HG03378 (cell line): ENCODE data around the gene ZIC2.

ENCODE experiments used
- ATAC-seq: cut with Tn5 transposase; IDR thresholded peaks from one replicate; pipeline ENCODE4 v1.9.1; 2021; ENCODE audit warnings: mild to moderate bottlenecking, moderate library complexity; ENCODE audit not compliant: unreplicated experiment

Gene ZIC2

GRCh38 chr13:99959127-99959539, 22.5 kb upstream of the ZIC2 start:
- no peak for ATAC-seq

- ATAC-seq = no peak
Observed at GRCh38 chr13:99959540-99960230, 21.9 kb upstream of the ZIC2 start.

DNA sequence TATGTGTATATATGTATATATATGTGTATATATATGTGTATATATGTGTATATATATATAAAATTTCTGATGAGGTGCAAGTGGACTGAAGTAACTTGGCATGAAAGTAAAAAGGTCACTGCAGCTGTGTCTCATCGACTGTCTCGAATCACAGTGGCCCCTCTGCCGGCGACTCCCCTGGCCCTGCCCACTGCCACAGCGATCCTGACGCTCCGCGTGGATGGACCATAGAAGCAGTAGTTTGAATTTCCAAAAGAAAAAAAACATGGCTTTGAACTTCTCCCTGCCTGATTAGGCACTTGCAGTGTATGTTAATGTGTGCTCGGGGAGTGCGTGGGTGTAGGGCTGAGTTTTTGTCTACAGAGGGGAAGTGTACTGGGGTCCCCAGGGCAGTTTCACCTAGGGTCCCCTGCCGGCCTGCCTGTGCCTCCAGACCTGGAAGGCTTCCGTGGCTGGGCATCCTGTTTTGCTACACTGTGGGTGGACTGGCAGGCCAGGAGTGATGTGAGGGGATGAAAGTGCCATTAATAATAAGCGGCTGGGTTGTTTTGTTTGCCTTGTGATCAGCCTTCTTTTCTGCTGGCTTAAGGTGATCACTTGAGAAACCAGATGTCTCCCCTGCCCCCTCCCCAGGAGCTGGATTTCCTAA, 20.8 kb upstream of the ZIC2 start:
- ATAC-seq = no peak

GRCh38 chr13:99961636-99962035, 19.9 kb upstream of the ZIC2 start:
- no peak for ATAC-seq

DNA sequence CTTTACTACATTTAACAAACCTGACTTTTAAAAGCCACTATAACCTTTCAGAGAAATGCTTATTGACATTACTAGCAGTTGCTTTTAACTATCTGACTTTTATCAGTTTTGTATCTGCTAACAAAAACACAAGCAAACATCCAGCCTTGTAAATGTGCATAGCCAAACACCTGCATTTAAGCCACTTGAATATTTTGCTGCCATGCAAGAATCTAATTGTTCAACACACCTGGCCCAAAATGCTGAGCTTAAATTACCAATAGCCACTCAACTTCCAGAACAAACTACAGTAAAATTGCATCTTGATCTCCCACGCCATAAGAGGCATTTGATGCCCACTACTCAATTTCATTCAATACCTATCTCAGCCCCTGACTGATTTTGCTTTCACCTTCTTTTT, 19.3 kb upstream of the ZIC2 start:
- ATAC-seq = no peak

- ATAC-seq = no peak
Observed at GRCh38 chr13:99963816-99964339, 17.7 kb upstream of the ZIC2 start.

GRCh38 chr13:99965329-99966000, 16.1 kb upstream of the ZIC2 start:
- ATAC-seq = no peak

GRCh38 chr13:99966064-99966805, 15.3 kb upstream of the ZIC2 start:
- no peak for ATAC-seq

GRCh38 chr13:99967498-99967868, 14.1 kb upstream of the ZIC2 start:
- no peak for ATAC-seq

DNA sequence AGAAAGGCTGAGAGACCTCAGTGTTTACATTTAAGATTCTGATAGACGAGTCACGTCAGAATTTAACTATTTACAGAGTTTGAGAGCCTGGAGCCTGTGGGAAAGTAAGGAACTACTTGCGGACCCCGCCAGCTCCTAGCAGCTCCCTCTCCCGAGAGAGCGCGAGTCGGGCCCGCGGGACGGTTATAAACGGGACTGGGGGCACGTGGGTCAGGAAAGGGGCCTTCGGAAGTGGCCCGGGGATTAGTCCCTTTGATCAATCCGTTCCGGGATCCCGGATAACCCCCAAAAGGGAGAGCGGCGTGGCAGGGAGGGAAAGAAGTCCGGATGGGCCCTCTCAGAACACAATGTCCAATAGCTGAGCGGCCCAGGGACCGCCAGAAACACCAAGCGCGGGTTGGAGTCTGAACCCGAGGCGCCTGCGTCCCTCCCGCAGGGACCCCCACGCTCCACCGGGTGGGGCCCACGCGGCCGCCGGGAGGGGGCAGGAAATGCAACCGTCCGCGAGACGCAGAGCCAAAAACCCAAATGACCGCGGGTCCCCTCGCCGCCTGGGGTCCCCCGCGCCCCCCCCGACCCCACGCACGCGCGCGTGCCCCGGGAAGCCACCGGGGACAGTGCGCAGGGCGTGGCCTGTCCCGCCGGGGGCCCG, 13.6 kb upstream of the ZIC2 start:
- ATAC-seq = no peak

GRCh38 chr13:99968521-99969452, 12.8 kb upstream of the ZIC2 start:
- ATAC-seq = no peak

DNA sequence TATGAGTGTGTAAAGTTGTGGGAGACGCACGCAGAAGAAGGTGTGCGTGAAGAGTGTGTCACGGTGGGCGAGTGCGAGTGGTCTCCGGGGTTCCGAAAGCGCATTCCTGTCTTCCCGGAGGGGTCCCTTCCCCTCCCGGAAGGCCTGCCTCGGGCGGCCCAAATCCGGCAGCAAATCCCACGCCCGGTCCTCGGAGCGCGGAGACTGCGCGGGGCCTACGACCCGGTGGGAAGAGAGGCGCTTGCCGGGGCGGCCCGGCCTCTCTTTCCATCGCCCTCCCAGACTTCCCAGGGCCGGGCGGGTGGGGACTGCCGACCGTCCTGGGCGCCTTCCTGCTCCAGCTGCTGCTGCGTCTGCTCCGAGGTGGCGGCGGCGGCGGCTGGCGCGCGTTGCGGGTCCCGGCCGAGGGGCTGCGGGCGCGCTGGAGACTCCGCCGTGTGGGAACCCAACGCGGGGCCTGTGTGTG, 12.1 kb upstream of the ZIC2 start:
- ATAC-seq = no peak

DNA sequence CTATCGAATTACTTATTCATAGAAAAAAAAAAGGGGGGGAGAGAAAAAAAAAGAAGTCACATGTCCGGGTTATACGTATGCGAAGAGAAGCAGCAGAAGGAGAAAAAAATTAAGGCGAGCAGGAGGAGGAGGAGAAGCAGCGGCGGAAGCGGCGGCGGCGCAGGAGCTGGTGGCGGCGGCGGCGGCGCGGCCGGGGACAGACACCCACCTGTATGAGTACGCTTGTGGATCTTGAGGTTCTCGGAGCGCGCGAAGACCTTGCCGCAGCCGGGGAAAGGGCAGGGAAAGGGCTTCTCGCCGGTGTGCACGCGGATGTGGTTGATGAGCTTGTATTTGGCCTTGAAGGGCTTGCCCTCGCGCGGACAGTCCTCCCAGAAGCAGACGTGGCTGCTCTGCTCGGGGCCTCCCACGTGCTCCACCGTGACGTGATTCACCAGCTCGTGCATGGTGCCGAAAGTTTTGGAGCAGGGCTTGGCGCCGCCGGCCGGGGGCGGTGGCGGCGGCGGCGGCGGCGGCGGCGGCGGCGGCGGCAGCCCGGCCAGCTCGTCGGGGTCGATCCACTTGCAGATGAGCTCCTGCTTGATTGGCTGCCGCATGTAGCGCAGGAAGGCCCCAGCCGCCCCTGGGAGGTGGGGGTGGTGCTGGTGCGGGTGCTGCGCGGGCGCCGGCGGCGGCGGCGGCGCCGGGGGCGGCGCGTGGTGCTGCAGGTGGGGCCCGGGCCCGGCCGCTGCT, 11.5 kb upstream of the ZIC2 start:
- ATAC-seq = no peak

DNA sequence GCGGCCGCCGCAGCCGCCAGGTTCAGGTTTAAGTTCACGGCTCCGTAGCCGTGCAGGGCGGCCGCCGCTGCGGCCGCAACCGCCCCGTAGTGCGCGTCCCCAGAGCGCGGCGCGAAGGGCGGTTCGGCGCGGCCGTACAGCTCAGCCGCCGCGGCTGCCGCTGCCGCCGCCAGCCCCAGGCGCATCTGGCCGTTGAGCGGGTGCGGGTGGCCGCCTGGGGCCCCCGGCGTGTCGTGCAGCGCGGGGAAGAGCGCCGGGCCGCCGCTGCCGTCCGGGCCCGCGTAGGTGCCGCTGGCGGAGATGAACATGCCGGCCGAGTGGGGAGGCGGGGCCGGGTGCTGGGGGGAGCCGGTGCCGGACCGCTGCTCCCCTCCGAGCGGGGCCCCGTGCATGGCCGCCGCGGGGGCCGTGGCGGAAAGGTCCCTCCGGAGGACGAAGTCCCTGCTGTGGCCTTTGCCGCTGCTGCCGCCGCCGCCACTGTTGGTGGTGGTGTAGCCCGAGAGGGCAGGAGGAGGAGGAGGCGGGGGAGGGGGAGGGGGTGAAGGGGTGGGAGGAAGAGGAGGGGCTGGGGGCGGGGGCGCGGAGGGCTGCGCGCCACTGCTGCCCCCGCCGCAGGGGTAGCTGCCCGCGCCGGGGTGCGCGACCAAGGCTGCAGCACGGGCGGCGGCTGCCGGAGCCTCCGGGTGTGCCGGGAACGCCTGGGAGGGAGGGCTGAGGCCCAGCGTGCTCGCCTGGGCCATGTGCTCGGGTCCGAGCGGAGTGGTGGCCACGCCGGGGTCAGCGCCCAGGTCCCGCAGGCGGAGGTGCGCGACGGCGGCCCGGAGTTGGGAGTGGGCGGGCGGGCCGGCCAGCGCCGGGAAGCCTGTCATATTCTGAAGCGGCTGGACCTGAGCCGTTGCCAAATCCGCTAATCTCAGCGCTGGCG, 10.7 kb upstream of the ZIC2 start:
- no peak for ATAC-seq

DNA sequence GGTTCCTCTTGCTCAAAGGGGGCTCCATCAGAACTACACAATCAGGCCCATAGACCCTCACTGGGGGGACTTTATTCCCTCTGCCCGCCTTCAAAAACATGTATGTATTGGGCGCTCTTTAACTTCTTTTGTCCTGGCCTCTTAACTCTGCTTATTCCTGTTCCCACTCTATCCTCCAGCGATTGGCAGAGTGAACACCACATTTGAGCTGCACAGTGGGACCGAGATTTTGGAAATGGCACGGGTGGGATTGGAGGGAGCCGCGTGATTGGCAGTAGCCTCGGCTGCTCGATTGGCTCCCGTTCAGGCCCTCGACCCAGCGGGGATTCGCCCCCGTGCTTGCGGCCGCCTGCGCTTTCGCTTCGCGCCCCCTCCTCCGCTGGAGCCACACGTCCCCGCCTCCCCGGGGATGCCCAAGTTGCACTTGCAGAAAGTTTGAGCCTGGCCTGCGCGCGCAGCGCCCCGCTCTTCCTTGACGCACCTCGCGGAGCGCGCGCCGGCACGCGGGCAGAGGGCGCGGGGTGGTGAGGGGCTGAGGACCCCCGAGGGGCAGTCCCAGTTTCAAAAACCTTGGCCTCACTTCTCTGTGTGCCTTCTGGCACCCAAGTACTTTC, 9.9 kb upstream of the ZIC2 start, which contains the start of gene ZIC5:
Gene ZIC5 (minus strand): TSS at position 192 of the 614 bp plus-strand sequence. CDS start 164 bp downstream, at position 28.
- ATAC-seq = no peak

GRCh38 chr13:99972190-99972731, 9.3 kb upstream of the ZIC2 start:
- no peak for ATAC-seq
